HEK293 (cell line): ENCODE data around the gene TCF7L1.
A peak's percentile ranks its signal among the peaks of the same experiment; 100 is the strongest.

Experiments used
- CTCF ChIA-PET: fragments of 350-600 bp; formaldehyde crosslinking; extraction: SDS; loops from one replicate; lab custom pipeline; 2021; ENCODE audit warnings: antibody characterized with exemption; lab: Yijun Ruan, JAX
- POLR2A ChIA-PET: fragments of 300-600 bp; formaldehyde crosslinking; extraction: SDS; loops from one replicate; lab custom pipeline; 2020; ENCODE audit warnings: antibody characterized with exemption, inconsistent platforms; lab: Yijun Ruan, JAX
- H3K27ac ChIP-seq: fragments of 200-500 bp; sonication (Bioruptor generic); 2 replicates; pipeline ENCODE4 v1.5.1; 2014; ENCODE audit warnings: low read depth, low read length, control low read depth, inconsistent platforms; ENCODE audit errors: extremely low read depth
- H3K36me3 ChIP-seq, 2 experiments: fragments of 200-500 bp in 1 of 2; sonication (Bioruptor generic) in 1 of 2; 1 replicate in 1 of 2; 2 replicates in 1 of 2; pipeline ENCODE4 v1.5.1; 2014 to 2017; ENCODE audit warnings: inconsistent platforms in 2 of 2, low read length in 2 of 2; ENCODE audit not compliant: control insufficient read depth in 2 of 2, insufficient read depth in 1 of 2
- H3K4me1 ChIP-seq: fragments of 200-500 bp; sonication (Bioruptor generic); 2 replicates; pipeline ENCODE4 v1.5.1; 2014; ENCODE audit warnings: mild to moderate bottlenecking, low read length, inconsistent platforms; ENCODE audit not compliant: control insufficient read depth, insufficient read depth
- H3K4me3 ChIP-seq: 2 replicates; pipeline ENCODE4 v1.5.1; 2011; ENCODE audit warnings: low read depth, mild to moderate bottlenecking, control low read depth, low read length, moderate library complexity
- H3K9me3 ChIP-seq: fragments of 200-500 bp; sonication (Bioruptor generic); 2 replicates; pipeline ENCODE4 v1.5.1; 2014; ENCODE audit warnings: low read depth, low read length, inconsistent platforms; ENCODE audit not compliant: control insufficient read depth, insufficient read depth
- EGR2 ChIP-seq: fragments of 450-650 bp; formaldehyde crosslinking; IDR thresholded peaks from 2 replicates; pipeline ENCODE4 v1.5.1; 2016; ENCODE audit warnings: low read depth, missing biosample characterization, missing genetic modification characterization
- GLIS1 ChIP-seq: fragments of 450-650 bp; formaldehyde crosslinking; IDR thresholded peaks from 2 replicates; pipeline ENCODE4 v1.5.1; 2016; ENCODE audit warnings: missing biosample characterization, missing genetic modification characterization
- HOXA7 ChIP-seq: sonication (generic); formaldehyde crosslinking; IDR thresholded peaks from 2 replicates; pipeline ENCODE4 v1.8.1; 2022; ENCODE audit warnings: missing genetic modification reagents, borderline replicate concordance
- WT1 ChIP-seq: fragments of 450-650 bp; formaldehyde crosslinking; IDR thresholded peaks from 2 replicates; pipeline ENCODE4 v1.5.1; 2016; ENCODE audit warnings: missing biosample characterization, missing genetic modification characterization
- ZBTB21 ChIP-seq: fragments of 450-650 bp; formaldehyde crosslinking; IDR thresholded peaks from 2 replicates; pipeline ENCODE4 v1.5.1; 2017; ENCODE audit warnings: missing biosample characterization, missing genetic modification characterization
- ZNF114 ChIP-seq: fragments of 450-650 bp; formaldehyde crosslinking; IDR thresholded peaks from 2 replicates; pipeline ENCODE4 v1.5.0; 2017; ENCODE audit warnings: missing biosample characterization, missing genetic modification characterization
- ZNF121 ChIP-seq: fragments of 450-650 bp; formaldehyde crosslinking; IDR thresholded peaks from 2 replicates; pipeline ENCODE4 v1.5.1; 2016; ENCODE audit warnings: missing biosample characterization, missing genetic modification characterization
- ZNF302 ChIP-seq: fragments of 450-650 bp; formaldehyde crosslinking; IDR thresholded peaks from 2 replicates; pipeline ENCODE4 v1.5.1; 2016; ENCODE audit warnings: missing biosample characterization, missing genetic modification characterization, low read depth
- ZNF335 ChIP-seq: fragments of 450-650 bp; formaldehyde crosslinking; conservative IDR thresholded peaks from 2 replicates; pipeline ENCODE4 v1.5.1; 2016; ENCODE audit warnings: missing biosample characterization, missing genetic modification characterization
- ZNF354C ChIP-seq: fragments of 450-650 bp; formaldehyde crosslinking; IDR thresholded peaks from 2 replicates; pipeline ENCODE4 v1.5.1; 2016; ENCODE audit warnings: missing biosample characterization, missing genetic modification characterization, low read depth, borderline replicate concordance
- ZNF544 ChIP-seq: fragments of 450-650 bp; formaldehyde crosslinking; IDR thresholded peaks from 2 replicates; pipeline ENCODE4 v1.5.0; 2017; ENCODE audit warnings: missing biosample characterization, missing genetic modification characterization
- ZNF560 ChIP-seq: fragments of 450-650 bp; formaldehyde crosslinking; IDR thresholded peaks from 2 replicates; pipeline ENCODE4 v1.5.1; 2017; ENCODE audit warnings: missing biosample characterization, missing genetic modification characterization, borderline replicate concordance
- ZNF596 ChIP-seq: fragments of 450-650 bp; IDR thresholded peaks from 2 replicates; pipeline ENCODE4 v1.5.0; 2018; ENCODE audit warnings: missing biosample characterization, mild to moderate bottlenecking, missing genetic modification characterization, moderate library complexity
- ZNF707 ChIP-seq: fragments of 450-650 bp; formaldehyde crosslinking; IDR thresholded peaks from 2 replicates; pipeline ENCODE4 v1.5.1; 2016; ENCODE audit warnings: missing biosample characterization, missing genetic modification characterization
- ZNF76 ChIP-seq: fragments of 450-650 bp; formaldehyde crosslinking; IDR thresholded peaks from 2 replicates; pipeline ENCODE4; 2016; ENCODE audit warnings: low read depth, missing biosample characterization, missing genetic modification characterization, borderline replicate concordance
- ZNF843 ChIP-seq: fragments of 450-650 bp; formaldehyde crosslinking; IDR thresholded peaks from 2 replicates; pipeline ENCODE4 v1.5.1; 2016; ENCODE audit warnings: missing biosample characterization, missing genetic modification characterization
- TF ChIP-seq, protein P1 (sequence below): fragments of 450-650 bp; formaldehyde crosslinking; conservative IDR thresholded peaks from 2 replicates; pipeline ENCODE4 v1.5.1; 2016; ENCODE audit warnings: low read depth, missing biosample characterization, missing genetic modification characterization
- TF ChIP-seq, protein P2 (sequence below): IDR thresholded peaks from 2 replicates; pipeline ENCODE4 v1.6.1; 2011; ENCODE audit warnings: mild to moderate bottlenecking, low read depth, low read length, borderline replicate concordance
- TF ChIP-seq, protein P3 (sequence below): fragments of 450-650 bp; formaldehyde crosslinking; IDR thresholded peaks from 2 replicates; pipeline ENCODE4 v1.5.1; 2016; ENCODE audit warnings: missing biosample characterization, missing genetic modification characterization
- TF ChIP-seq, protein P4 (sequence below): fragments of 450-650 bp; formaldehyde crosslinking; IDR thresholded peaks from 2 replicates; pipeline ENCODE4 v1.5.1; 2016; ENCODE audit warnings: missing biosample characterization, missing genetic modification characterization, low read depth

TCF7L1 gene

DNA sequence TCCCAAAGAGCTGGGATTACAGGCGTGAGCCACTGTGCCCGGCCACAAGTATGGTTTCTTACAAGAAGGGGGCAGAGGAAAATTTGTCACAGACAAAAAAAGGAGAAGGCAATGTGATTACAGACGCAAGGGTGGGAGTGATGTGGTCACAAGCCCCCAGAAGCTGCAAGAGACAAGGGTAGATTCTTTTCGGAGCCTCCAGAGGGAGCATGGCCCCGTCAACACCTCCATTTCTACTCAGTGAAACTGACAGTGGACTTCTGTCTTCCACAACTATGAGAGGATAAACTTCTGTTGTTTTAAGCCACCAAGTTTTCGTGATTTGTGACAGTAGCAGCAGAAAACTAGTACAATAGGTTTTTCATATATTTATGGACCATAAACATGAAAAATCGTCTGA lies 2.1 kb upstream of the TCF7L1 start (continued):
- TF ChIP-seq, protein P1, sequence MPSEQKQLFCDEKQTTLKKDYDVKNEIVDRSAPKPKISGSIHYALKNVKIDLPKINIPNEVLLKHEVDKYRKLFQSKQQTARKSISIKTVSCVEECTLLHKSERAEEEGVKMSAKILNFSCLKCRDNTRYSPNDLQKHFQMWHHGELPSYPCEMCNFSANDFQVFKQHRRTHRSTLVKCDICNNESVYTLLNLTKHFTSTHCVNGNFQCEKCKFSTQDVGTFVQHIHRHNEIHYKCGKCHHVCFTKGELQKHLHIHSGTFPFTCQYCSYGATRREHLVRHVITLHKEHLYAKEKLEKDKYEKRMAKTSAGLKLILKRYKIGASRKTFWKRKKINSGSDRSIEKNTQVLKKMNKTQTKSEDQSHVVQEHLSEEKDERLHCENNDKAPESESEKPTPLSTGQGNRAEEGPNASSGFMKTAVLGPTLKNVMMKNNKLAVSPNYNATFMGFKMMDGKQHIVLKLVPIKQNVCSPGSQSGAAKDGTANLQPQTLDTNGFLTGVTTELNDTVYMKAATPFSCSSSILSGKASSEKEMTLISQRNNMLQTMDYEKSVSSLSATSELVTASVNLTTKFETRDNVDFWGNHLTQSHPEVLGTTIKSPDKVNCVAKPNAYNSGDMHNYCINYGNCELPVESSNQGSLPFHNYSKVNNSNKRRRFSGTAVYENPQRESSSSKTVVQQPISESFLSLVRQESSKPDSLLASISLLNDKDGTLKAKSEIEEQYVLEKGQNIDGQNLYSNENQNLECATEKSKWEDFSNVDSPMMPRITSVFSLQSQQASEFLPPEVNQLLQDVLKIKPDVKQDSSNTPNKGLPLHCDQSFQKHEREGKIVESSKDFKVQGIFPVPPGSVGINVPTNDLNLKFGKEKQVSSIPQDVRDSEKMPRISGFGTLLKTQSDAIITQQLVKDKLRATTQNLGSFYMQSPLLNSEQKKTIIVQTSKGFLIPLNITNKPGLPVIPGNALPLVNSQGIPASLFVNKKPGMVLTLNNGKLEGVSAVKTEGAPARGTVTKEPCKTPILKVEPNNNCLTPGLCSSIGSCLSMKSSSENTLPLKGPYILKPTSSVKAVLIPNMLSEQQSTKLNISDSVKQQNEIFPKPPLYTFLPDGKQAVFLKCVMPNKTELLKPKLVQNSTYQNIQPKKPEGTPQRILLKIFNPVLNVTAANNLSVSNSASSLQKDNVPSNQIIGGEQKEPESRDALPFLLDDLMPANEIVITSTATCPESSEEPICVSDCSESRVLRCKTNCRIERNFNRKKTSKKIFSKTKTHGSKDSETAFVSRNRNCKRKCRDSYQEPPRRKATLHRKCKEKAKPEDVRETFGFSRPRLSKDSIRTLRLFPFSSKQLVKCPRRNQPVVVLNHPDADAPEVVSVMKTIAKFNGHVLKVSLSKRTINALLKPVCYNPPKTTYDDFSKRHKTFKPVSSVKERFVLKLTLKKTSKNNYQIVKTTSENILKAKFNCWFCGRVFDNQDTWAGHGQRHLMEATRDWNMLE (tag by site-specific recombination), result no peak
- TF ChIP-seq ZNF76 (tag by site-specific recombination) (no peak), ZNF302 (tag by site-specific recombination) (no peak), ZNF354C (tag by site-specific recombination) (no peak), ZNF707 (tag by site-specific recombination) (no peak), HOXA7 (CRISPR knock-in tag) (no peak), EGR2 (tag by site-specific recombination) (no peak), GLIS1 (tag by site-specific recombination) (no peak), ZNF596 (no peak), WT1 (tag by site-specific recombination) (no peak), ZNF544 (tag by site-specific recombination) (no peak), ZNF843 (tag by site-specific recombination) (no peak)
- TF ChIP-seq, protein P2, sequence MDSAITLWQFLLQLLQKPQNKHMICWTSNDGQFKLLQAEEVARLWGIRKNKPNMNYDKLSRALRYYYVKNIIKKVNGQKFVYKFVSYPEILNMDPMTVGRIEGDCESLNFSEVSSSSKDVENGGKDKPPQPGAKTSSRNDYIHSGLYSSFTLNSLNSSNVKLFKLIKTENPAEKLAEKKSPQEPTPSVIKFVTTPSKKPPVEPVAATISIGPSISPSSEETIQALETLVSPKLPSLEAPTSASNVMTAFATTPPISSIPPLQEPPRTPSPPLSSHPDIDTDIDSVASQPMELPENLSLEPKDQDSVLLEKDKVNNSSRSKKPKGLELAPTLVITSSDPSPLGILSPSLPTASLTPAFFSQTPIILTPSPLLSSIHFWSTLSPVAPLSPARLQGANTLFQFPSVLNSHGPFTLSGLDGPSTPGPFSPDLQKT, result no peak
- TF ChIP-seq, protein P3, sequence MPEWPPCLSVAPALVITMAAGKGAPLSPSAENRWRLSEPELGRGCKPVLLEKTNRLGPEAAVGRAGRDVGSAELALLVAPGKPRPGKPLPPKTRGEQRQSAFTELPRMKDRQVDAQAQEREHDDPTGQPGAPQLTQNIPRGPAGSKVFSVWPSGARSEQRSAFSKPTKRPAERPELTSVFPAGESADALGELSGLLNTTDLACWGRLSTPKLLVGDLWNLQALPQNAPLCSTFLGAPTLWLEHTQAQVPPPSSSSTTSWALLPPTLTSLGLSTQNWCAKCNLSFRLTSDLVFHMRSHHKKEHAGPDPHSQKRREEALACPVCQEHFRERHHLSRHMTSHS (tag by site-specific recombination), result no peak
- TF ChIP-seq, protein P4, sequence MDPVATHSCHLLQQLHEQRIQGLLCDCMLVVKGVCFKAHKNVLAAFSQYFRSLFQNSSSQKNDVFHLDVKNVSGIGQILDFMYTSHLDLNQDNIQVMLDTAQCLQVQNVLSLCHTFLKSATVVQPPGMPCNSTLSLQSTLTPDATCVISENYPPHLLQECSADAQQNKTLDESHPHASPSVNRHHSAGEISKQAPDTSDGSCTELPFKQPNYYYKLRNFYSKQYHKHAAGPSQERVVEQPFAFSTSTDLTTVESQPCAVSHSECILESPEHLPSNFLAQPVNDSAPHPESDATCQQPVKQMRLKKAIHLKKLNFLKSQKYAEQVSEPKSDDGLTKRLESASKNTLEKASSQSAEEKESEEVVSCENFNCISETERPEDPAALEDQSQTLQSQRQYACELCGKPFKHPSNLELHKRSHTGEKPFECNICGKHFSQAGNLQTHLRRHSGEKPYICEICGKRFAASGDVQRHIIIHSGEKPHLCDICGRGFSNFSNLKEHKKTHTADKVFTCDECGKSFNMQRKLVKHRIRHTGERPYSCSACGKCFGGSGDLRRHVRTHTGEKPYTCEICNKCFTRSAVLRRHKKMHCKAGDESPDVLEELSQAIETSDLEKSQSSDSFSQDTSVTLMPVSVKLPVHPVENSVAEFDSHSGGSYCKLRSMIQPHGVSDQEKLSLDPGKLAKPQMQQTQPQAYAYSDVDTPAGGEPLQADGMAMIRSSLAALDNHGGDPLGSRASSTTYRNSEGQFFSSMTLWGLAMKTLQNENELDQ, result no peak

DNA sequence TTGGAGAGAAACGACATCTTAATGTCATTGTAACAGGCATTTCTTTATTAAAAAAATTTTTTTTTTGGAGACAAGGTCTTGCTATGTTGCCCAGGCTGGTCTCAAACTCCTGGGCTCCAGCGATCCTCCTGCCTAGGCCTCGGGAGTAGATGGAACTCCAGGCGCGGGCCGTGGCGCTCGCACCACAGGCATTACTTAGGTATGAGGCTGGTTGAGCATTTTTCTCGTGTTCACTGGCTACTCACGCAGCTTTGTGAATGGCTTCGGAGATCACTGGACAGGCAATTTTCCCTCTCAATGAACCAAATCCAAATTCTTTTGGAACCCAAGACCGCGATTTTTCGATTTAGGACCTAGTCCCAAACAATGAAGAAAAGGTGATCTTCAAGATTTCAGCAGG lies 795 bp upstream of the TCF7L1 start:
- Histone ChIP-seq H3K36me3 (no peaks in the 10 kb centered on the region), H3K4me1 (peaks cover 3% of the 10 kb centered on the region; the same call in 1 of the 2 replicates), H3K4me3 (peak overlapping the region; percentile 58), H3K27ac (no peak overlapping the region), H3K9me3 (no peaks in the 10 kb centered on the region)
- CTCF ChIA-PET, result interaction anchor here (0.6 to 4.2 kb wide), 20 partner anchors 9 to 167 kb away, joined by 3 to 36 read pairs (median 4); no protein-coding TSS in a partner anchor
- POLR2A ChIA-PET, result interaction anchor here (0.9 to 1.6 kb wide), 4 partner anchors 18 to 153 kb away, joined by 3 to 6 read pairs (median 5); no protein-coding TSS in a partner anchor
- TF ChIP-seq ZNF121 (tag by site-specific recombination) (0 out of 2 replicates have a peak, but pooled peaks have one; percentile 24), ZBTB21 (tag by site-specific recombination) (no peak), ZNF560 (tag by site-specific recombination) (no peak), ZNF114 (tag by site-specific recombination) (no peak), ZNF335 (tag by site-specific recombination) (peak; percentile 78; the same call in 1 of the 2 replicates)
